ENCODE data around the gene CDR2.

The CDR2 gene

DNA sequence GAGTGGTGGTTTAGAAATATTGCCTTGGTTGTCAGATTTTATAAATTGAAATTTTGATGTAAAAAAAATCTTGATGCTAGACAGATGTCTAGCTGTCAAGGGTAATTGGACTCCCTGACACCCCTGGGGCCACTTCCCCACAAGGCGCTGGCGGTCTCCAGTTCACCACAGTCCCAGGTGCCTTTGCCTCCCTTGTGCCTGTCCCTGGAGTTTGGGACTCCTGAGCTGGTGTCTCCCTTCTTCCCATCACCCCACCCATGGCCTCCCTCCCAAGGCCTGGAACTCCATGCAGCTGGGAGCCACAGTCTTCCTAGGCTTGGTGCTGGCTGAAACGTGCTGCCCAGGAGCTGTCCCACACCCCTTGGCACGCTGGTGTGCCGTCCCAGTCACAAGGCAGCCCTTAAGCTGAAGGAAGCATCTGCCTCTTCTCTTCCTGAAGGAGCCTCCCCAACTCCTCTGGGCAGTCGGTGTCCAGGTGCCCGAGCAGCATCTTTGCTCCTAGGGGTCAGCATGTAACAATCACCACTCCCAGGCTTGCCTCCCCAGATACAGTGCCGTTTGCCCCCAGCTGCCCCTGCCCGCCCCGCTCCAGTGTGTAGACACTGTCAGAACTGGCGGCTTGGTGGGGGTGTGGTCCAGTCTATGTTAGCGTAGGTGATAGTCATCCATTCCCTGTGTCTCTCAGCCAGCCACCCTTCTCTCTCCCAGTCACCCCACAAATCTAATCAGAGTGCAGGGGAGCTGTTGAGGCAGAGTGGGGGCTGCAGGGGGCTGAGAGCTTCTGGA lies 51.1 kb downstream of the CDR2 start:
- no peak for DNase-seq

DNA sequence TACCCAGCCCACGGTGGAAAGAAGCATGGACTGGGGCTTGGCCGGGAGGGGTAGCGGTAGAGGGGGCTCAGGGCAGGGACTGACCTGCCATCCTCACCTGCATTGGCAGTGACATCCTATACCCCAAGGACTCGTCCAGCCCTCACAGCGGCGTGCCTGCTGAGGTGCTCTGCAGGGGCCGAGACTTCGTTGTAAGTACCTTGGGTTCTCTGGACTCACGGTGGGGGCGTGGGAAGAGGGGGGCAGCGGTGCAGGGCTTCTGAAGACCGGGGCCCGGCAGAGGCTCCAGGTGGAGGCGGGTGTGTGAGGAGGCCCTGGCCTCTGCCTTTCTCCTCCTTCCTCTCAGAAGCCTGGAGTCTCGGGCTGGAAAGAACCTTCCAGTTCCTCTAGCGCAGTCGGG lies 51.7 kb downstream of the CDR2 start:
- no peak for DNase-seq

DNA sequence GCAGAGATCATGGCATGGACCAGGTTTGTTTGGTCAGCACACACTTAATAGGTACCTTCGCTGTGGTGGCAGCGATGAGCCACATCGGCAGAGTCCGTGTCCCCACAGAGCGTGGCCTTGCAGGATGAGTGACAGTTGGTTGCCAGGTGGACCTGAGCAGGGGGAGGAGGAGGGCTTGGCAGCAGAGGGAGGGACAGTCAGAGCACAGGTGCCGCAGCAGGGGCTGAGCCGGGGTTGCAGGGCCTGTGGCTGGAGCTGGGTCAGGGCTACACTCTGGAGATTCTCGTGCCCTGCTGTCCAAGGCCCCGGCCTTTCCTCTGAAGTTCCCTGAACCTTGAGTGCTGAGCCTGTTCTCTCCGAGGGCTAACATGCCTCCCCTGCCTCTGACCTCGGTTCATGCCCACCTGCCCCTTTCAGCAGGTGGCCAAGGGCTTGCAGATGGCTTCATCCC lies 52.4 kb downstream of the CDR2 start:
- DNase-seq, result no peak

DNA sequence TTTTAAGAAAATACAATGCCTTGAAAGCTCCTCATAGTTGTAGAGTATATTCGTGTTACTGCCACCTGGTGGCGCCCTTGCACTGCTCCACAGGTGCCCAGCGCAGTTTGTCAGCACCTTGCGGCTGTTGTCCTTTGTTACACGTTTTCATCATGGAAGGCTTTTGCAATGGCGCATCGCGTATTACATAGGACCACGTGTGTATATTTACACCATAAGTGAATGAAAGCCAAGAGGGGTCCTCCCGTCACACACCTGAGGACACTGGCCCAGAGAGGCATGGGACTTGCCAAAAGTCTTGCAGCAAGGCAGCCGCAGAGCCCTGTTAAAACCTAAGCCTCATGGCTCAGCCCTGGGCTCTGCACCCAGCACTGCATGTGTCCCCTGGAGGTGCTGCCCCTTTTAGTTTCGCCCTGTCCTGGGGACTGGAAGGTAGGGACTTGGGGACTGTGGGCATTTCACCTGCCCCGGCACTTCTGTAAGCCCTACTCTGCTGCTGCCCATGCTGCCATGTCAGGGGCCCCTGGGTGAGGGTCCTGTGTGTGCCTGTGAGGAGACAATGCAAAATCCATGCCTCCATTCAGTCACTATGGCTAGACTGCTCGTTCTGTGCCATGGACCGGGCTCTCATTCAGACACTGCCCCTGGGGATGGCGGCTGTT lies 52.9 kb downstream of the CDR2 start:
- DNase-seq, result peak; percentile 35

DNA sequence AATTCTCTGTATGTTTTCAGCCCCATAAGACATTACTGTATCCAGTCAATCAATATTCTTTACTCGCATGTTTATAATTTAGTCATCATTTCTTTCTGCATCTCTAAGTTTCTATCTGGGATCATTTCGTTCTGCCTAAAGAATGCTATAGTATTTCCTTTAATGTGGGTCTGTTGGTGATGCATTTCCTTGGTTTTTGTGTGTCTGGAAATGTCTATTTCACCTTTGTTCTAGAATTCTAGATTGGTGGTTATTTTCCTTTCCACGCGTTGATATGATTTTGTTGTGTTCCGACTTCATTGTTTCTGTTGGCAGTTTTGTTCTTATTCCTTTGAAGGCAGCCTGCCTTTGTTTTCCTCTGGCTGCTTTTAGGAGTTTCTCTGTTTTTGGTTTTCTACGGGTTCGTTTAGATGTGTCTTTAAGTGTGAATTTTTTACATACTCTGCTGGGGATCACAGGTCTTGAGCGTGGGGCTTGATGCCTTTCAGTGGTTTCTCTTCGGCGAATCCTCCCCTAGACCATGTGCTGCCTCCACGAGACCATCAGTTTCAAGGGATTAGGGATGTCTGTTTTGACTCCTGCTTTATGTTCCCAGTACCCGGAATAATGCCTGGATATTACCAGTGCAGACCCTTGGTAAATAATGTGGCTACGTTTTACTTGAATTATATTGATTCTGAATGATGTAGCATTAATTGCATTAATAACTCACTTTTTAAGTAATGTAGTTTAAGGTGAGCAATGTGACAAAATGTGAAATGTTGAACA lies 53.7 kb downstream of the CDR2 start:
- DNase-seq, result no peak

DNA sequence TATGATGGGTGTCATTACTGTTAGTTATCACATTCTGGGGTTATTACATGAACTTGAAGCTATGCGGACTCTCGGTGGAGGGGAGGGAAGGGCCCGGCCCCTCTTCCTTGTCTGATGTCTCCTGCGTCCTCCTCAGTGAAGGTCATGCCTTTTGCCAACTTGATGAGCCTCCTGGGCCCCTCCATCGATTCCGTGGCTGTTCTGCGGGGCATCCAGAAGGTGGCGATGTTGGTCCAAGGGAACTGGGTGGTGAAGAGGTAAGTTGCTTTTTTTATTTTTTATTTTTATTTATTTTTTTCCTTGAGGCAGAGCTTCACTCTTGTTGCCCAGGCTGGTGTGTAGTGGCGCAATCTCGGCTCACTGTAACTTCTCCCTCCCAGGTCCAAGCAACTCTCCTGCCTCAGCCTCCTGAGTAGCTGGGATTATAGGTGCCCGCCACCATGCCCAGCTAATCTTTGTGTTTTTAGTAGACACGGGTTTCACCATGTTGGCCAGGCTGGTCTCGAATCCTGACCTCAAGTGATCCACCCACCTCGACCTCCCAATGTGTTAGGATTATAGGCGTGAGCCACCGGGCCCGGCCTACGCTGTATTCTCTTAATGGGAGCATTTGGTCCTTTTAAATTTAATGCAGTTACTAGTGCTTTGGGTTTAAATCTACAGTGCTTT lies 55.6 kb downstream of the CDR2 start:
- no peak for DNase-seq

DNA sequence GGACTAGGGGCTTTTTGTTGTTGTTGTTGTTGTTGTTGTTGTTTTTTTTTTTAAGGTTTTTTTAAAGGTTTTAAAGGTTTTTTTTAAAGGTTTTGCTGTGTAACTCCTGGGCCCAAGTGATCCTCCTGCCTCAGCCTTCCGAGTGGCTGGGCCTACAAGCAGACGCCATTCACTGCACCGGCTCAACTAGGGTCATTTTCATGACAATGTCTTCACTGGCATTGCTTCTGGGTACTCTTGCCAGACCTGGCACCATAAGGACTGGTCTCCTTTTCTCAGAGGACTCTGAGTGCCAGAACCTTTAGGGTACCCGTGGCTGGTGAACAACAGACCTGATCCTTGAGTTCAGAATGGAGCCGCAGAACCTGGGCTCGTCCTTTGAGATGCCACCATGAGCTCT lies 56.8 kb downstream of the CDR2 start:
- DNase-seq, result no peak

DNA sequence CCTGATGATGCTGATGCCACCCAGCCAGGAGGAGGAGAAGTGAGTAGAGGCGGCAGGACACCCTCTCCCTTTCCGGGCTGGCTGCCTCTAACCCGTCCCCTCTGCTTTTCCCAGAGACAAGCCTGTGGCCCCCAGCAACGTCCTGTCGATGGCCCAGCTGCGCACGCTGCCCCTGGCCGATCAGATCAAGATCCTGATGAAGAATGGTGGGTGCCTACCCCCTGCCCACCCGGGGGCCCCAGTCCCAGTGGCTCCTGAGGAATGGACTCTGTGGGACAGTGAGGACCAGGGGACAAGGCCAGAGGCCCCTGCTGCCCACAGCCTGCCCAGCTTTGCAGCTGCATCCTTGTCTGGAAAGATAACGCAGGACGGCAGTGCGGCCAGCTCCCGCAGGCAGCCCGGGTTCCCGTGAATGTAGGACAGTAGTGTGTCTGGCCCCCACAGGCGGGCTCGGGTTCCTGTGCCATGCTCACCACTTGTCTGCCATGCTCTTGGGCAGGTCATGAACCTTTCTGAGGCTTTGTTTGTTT lies 57.4 kb downstream of the CDR2 start:
- DNase-seq, result no peak

DNA sequence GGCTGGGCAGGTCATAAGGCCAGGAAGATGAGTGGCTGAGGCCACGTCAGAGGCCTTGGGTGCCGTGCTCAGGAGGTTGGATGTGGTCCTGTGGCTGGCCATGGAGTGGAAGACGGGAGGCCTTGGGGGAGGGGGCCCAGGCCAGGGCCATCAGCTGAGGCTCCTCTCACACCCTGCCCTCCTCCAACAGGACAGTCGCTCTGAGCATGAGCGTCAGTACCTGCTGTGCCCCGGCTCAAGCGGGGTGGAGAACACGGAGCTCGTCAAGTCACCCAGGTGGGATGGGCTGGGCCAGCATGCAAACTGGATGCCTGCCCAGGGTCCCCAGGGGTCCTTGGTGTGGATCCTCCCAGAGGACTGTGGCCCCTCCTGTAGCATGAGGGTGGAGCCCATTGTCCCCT lies 58.0 kb downstream of the CDR2 start:
- no peak for DNase-seq

DNA sequence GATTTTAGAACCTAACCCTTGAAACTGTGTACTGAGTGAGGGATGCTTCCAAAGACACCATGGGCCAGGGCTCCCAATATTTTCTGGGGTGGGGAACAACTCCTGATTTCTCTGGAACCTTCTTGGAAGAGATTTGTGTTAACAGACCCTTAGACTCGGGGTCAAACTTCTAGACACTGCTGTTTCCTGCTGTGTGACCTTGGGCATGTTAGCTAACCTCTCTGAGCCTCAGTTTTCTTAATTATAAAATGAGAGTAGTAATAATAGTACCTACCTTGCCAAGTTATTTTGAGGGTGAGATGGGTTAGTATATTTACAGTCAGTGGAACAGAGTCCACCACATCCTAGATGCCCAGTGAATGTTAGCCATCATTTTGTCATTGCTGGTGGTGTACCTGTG lies 58.4 kb downstream of the CDR2 start:
- DNase-seq, result no peak

DNA sequence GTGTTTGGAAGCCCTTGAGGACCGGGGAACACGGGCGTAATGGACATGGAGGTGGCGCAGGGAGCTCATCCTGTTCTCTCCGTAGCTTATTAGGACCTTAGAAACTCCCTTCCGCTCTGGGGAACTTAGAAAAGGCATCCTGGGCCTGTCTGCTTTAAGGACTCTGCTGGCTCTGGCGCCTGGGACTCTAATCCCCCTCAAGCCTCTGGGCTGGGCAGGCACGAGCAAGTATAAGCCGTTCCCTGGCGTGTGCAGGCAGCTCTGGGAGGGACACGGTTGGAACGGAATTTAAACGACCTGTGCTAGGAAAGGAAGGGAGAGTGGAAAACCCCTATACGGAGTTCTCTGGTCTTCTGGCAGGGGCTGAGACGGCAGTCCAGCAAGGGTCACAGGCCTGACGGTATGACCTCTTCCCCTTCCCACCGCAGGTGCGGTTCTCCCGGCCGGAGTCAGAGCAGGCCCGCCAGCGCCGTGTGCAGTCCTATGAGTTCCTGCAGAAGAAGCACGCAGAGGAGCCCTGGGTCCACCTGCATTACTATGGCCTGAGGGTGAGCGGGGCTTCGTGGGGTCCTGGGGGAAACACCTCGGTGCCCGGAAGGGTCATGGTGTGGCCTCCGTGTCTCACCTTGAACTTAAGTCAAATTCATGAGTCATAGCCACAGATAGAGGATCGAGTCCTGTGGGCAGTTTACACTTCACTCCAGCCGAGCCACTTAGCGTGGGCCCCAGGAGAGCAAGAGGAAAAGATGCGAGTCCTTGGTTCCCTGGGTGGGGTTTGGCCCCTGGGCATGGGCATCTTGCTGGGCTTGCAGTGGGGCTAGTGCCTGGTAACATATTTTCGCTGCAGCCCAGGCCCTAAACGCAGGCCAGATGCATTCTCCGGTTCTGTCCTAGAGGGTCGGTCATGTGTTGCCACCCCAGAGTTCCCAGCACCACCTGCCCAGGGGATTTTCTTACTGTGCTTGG lies 59.5 kb downstream of the CDR2 start:
- DNase-seq, result no peak

DNA sequence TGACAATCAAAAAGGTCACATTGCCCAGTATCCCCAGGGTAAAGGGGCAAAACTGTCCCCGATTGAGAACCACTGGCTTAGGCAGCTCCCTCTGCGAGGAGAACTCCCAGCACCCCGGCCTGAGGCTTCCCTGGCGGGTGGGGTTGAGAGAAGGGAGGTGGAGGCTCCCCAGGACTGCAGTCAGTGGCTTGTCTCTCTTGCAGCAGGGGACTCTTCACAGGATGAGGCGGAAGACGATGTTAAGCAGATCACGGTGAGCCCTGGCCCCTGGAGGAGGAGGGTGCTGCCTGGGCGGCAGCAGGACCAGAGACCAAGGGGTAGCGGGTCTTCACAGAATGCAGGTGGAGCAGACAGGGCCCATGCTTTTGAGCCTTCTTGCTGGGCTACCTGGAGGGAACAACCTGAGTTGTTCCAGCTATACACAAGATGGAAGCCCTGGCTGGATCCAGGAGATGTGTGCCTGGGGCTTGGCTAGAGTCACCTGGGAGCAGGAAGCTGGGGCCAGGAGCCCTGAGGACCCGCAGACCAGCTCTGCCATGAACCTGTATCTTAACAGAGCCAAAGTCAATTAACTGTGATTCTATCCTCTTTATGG lies 60.4 kb downstream of the CDR2 start:
- no peak for DNase-seq

DNA sequence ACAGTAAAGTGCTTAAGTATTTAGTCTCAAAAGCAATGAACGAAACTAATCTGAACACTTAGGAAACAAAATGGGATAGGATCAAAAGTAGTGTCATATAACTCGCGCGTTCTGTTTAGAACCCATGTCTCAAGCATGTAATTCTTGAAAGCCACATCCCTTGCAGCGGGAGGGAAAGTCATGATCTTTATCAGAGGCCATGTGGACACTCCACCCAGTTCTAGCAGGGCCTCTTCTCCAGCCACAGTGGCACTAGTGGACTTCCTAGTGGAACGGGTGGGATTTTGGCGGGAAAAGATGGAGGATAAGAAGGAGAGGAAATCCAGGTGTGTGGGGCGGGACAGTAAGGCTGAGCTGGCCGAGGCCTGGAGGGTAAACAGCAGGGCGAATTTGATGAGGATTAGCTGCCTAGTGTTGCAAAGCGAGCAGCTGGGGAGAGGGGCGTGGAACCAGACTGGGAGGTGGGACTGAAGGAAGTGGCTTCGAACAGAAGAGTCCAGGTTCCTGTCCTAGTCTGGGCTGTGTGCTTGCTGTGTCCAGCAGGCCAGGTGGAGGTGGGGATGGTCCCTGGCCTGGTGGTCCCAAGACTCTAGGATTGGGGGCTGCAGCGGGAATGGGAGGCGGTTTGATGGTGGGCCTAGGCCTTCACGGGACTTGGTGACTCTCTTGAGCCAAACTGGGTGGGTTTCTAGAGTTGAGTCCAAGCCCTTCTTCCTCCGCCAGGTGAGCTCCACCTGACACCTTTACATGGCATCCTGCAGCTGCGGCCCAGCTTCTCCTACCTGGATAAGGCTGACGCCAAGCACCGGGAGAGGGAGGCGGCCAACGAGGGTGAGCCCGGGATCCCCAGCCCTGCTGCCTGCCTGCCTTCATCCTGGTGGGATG lies 61.3 kb downstream of the CDR2 start:
- DNase-seq, result no peak

DNA sequence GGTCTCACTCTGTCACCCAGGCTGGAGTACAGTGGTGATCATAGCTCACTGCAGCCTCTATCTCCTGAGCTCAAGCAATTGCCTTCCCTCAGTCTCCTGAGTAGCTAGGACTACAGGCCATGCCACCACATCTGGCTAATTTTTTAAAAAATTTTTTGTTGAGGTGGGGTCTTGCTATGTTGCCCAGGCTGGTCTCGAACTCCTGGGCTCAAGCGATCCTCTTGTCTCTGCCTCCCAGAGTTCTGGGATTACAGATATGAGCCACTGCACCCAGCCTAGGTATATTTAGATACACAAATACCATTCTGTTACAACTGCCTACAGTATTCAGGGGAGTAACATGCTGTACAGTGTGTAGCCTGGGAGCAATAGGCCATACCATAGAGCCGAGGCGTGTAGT lies 62.9 kb downstream of the CDR2 start:
- no peak for DNase-seq

DNA sequence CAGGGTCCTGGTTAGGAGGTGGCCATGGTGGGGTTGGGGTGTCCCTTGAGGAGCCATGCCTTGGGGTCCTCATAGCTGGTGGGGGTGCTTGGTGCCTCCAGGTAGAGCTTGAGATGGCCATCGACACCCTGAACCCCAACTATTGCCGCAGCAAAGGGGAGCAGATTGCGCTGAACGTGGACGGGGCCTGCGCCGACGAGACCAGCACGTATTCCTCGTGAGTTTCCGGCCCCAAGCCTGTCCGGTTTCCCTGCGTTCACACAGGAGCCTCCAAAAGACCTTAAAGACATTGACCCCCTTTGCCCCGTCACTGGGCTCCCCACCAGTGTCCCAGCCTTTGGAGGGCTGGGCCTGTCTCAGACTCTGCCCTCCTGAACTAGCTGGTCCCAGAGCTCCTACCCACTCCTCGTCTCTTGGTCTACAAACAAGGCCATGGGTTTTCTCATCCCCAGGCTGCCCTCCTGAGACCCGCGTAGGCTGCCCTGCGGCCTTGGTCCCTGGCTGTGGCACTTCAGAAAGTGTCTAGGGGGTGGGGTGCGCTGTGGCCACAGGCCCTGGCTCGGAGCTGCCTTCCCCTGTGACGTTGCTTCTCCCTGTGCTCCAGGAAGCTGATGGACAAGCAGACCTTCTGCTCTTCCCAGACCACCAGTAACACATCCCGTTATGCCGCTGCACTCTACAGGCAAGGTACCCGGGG lies 65.4 kb downstream of the CDR2 start:
- no peak for DNase-seq

DNA sequence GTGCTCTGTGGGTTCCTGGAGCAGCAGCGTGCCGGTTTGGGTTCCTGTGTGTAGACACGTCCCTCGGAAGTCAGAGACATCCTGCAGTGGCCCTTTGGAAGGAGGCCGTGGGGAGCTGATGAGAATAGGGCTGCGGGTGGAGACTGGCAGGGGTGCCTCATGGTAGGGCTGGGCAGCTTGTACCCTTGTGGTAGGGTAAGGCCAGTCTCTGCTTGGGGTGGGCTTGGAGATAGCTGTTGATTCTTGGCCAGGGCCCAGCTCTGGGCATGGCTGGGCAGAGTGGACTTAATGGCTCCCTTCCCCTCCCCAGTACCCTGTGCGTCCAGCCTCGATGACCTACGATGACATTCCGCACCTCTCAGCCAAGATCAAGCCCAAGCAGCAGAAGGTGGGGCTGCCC lies 66.6 kb downstream of the CDR2 start:
- no peak for DNase-seq

DNA sequence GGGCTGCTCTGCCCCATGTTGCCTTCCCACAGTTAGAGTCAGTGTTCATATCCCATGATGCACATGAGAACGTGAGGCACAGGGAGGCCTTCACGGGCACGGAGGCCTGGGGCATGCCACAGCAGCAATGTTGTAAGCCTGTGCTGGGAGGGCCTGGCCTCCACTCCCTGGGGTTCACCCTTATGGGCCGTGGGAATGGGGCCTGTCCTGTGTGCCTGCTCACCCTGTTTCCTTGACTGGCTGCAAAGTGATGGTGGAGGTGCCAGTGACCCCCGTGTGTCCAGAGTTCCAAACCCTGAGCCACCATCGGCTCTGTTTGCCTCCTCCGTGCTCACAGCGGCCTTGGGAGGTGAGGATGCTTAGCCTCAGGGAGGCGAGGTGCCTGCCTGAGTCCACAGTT lies 67.6 kb downstream of the CDR2 start:
- DNase-seq, result no peak

DNA sequence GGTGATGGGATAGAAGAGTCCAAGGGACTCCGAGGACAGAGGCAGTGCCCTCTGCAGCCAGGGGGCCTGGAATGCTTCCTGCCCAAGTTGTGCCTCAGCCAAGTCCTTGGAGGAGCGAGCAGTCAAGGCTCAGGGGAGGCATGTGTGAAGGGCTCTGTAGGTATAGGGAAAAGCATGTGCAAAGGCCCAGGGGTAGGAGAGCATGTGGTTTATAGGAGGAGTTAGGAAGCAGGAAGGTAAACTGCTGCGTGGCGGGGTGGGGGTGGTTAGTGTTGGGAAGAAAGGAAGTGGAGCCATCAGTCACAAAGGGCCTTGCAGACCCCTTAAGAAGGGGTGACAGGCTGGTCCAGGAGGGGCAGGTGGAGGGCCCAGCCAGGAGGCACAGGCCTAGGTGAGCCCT lies 70.0 kb downstream of the CDR2 start:
- no peak for DNase-seq

DNA sequence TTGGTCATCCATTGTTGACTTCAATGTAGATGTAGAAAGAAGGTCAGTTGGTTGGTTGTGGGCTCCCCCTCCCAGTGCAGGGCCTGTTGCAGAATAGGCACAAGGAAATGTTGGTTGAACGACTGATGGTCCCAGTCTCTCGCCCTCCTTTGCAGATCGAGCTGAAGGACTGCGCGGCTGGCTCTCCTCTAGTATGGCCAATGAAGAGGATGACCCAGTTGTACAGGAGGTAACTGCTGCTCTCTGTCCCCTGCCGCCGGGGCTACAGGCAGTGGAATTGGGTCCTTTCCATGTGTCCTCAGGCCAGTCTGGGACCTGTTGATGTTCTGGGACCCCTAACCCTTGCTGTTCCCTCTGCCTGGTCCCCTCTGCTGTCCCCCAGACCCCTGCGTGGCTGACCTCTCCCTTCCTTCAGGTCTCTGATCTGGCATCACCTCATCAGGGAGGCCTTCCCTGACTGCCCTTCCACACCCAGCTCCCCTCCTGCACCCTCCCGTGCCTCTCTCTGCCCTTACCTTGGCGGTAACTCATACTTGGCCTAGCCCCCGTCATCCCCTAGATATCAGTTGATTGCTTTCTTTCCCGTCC lies 71.5 kb downstream of the CDR2 start:
- no peak for DNase-seq

All from DMS79 treated with DMSO at 0.1 percent for 48 hours (cell line).